Smooth muscle cell (in vitro differentiated cells): Measurements from ENCODE around the gene CRELD2. TPM values are rescaled to one million over a fixed set of nuclear protein-coding genes. Genes with fewer than 3 reads are reported as not detected.

Source experiments
- DNase-seq: peaks from one replicate; lab custom pipeline; 2025; ENCODE audit not compliant: unreplicated experiment; lab: John Stamatoyannopoulos, UW
- H2AFZ ChIP-seq: fragments of 200-600 bp; sonication (generic); 2 replicates; pipeline ENCODE4 v1.6.0; 2016; ENCODE audit warnings: antibody characterized with exemption, low read depth, mild to moderate bottlenecking
- H3F3A ChIP-seq: fragments of 200-600 bp; sonication (generic); 2 replicates; pipeline ENCODE4 v1.6.0; 2017; ENCODE audit warnings: antibody characterized with exemption, low read depth
- H3K27ac ChIP-seq: fragments of 200-600 bp; sonication (generic); 2 replicates; pipeline ENCODE4 v1.5.1; 2016; ENCODE audit warnings: low read depth, mild to moderate bottlenecking
- H3K27me3 ChIP-seq: fragments of 200-600 bp; sonication (generic); 2 replicates; pipeline ENCODE4 v1.6.1; 2016; ENCODE audit warnings: low read depth, mild to moderate bottlenecking
- H3K36me3 ChIP-seq: fragments of 200-600 bp; sonication (generic); 2 replicates; pipeline ENCODE4 v1.5.1; 2016; ENCODE audit warnings: low read depth
- H3K4me1 ChIP-seq: fragments of 200-600 bp; sonication (generic); 2 replicates; pipeline ENCODE4 v1.5.1; 2016; ENCODE audit warnings: low read depth
- H3K4me2 ChIP-seq: fragments of 200-600 bp; sonication (generic); 2 replicates; pipeline ENCODE4 v1.6.0; 2016; ENCODE audit warnings: mild to moderate bottlenecking
- H3K4me3 ChIP-seq: fragments of 200-600 bp; sonication (generic); 2 replicates; pipeline ENCODE4 v1.5.1; 2016; ENCODE audit warnings: mild to moderate bottlenecking
- H3K79me2 ChIP-seq: fragments of 200-600 bp; sonication (generic); 2 replicates; pipeline ENCODE4 v1.6.0; 2016; ENCODE audit warnings: low read depth, mild to moderate bottlenecking
- H3K9ac ChIP-seq: fragments of 200-600 bp; sonication (generic); 2 replicates; pipeline ENCODE4 v1.6.0; 2016; ENCODE audit warnings: low read depth
- H3K9me3 ChIP-seq: fragments of 200-600 bp; sonication (generic); replicated peaks from 2 replicates; pipeline ENCODE4 v1.5.1; 2016; ENCODE audit warnings: low read depth
- H4K20me1 ChIP-seq: fragments of 200-600 bp; sonication (generic); 2 replicates; pipeline ENCODE4 v1.6.0; 2016; ENCODE audit warnings: low read depth
- WGBS: methylation state at CpG from one replicate; pipeline ENCODE4 v1.1.7; 2016; ENCODE audit warnings: low lambda C conversion rate; 5-methylcytosine and 5-hydroxymethylcytosine counted together
- polyA plus RNA-seq: library from polyadenylated mRNA; unstranded; fragments of >200 nt; fragmentation: Nextera tagmentation; extraction: Ambion mirVana; gene quantifications from 2 replicates; pipeline ENCODE4 v1.2.1, GENCODE V29; 2016
- total RNA-seq: library from RNA; depleted of rRNA; stranded (reverse); fragments of >200 nt; gene quantifications from 2 replicates; pipeline ENCODE4 v1.2.3, GENCODE V29; 2014
- TF ChIP-seq, protein P1 (sequence below): fragments of 200-600 bp; sonication (generic); IDR thresholded peaks from 2 replicates; pipeline ENCODE4 v1.5.1; 2017; ENCODE audit warnings: borderline replicate concordance, mild to moderate bottlenecking, antibody characterized with exemption; ENCODE audit not compliant: insufficient read depth, poor library complexity, severe bottlenecking

Gene CRELD2
- total and polyA plus RNA-seq, 2 experiments from 2014 or later: 52.7 to 127 TPM

DNA sequence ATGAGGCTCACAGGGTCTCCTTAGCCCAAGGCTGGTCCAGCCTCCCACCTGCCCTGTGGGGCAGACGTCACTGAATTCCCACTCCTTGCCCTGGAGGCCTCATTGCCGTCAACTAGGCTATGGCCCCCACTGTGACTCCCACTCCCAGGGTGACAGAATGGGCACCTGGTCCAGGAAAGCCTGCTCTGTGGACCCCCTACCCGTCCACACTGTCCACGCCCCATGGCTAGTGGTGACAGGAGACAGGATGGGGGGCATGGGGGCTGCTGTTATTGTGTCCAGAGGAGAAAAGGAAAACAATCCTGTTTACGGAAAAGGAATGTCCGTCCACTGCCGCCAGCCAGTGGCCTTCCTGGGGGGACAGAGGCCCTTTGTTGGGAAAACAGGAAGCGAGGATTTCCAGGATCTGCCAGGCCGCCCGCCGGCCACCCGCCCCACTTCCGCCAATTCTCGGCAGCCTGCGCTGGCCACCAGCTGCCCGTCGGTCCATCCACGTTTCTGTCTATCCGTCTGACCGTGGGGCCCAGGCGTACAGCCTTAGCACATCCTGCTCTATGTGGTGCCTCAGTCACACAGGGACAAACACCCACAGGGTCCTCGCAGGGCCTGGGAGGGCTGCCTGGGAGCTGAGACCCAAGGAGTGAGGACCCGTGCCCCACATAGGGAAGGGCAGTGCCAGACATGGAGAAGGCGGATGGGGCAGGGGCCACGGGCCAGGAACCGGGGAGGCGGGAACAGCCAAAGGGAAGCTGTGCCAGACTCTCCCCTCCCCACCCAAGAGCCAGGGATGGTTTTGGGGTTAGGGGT lies 19.5 kb downstream of the CRELD2 start:
- H4K20me1 ChIP-seq: no peaks in the 10 kb centered on the region
- H3K27ac ChIP-seq: no peak overlapping the region
- WGBS: 64% methylated on average over 27 of the region's 27 CpGs
- H3K79me2 ChIP-seq: no peaks in the 10 kb centered on the region
- no peak overlapping the region for H2AFZ ChIP-seq
- no peaks in the 10 kb centered on the region for H3K27me3 ChIP-seq
- H3F3A ChIP-seq: no peaks in the 10 kb centered on the region
- H3K4me2 ChIP-seq: peak overlapping the region; percentile 48
- TF ChIP-seq, protein P1, sequence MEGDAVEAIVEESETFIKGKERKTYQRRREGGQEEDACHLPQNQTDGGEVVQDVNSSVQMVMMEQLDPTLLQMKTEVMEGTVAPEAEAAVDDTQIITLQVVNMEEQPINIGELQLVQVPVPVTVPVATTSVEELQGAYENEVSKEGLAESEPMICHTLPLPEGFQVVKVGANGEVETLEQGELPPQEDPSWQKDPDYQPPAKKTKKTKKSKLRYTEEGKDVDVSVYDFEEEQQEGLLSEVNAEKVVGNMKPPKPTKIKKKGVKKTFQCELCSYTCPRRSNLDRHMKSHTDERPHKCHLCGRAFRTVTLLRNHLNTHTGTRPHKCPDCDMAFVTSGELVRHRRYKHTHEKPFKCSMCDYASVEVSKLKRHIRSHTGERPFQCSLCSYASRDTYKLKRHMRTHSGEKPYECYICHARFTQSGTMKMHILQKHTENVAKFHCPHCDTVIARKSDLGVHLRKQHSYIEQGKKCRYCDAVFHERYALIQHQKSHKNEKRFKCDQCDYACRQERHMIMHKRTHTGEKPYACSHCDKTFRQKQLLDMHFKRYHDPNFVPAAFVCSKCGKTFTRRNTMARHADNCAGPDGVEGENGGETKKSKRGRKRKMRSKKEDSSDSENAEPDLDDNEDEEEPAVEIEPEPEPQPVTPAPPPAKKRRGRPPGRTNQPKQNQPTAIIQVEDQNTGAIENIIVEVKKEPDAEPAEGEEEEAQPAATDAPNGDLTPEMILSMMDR: no peak
- no peak for DNase-seq
- no peaks in the 10 kb centered on the region for H3K9me3 ChIP-seq
- H3K4me1 ChIP-seq: peaks cover 7% of the 10 kb centered on the region
- no peak overlapping the region for H3K4me3 ChIP-seq
- no peaks in the 10 kb centered on the region for H3K36me3 ChIP-seq
- H3K9ac ChIP-seq: no peak overlapping the region

DNA sequence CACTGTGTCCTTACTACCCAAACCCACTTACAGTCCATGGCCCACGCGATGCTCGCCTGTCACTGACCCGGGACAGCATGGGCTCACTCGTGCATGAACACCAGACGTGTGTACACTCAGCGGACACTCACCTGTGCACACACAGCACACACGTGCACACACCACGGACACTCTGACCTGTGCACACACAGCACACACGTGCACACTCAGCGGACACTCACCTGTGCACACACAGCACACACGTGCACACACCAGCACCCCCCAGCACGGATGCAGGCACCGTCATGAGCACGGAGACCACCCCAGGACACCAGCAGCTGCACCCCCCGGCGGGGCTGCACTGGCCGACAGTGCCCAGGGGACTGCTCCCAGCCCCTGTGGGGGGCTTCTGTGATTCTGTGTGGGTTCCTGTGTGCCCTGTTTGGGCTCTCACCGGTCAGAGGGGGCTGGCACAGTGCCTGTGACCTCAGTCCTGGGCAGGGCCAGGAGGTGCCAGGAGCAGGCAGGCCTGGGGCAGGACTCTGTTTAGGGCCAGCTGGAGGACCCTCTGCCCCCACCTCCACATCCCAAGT lies 20.2 kb downstream of the CRELD2 start:
- DNase-seq: no peak
- WGBS: 94% methylated on average over 19 of the region's 19 CpGs
- H3K4me3 ChIP-seq: no peak overlapping the region

DNA sequence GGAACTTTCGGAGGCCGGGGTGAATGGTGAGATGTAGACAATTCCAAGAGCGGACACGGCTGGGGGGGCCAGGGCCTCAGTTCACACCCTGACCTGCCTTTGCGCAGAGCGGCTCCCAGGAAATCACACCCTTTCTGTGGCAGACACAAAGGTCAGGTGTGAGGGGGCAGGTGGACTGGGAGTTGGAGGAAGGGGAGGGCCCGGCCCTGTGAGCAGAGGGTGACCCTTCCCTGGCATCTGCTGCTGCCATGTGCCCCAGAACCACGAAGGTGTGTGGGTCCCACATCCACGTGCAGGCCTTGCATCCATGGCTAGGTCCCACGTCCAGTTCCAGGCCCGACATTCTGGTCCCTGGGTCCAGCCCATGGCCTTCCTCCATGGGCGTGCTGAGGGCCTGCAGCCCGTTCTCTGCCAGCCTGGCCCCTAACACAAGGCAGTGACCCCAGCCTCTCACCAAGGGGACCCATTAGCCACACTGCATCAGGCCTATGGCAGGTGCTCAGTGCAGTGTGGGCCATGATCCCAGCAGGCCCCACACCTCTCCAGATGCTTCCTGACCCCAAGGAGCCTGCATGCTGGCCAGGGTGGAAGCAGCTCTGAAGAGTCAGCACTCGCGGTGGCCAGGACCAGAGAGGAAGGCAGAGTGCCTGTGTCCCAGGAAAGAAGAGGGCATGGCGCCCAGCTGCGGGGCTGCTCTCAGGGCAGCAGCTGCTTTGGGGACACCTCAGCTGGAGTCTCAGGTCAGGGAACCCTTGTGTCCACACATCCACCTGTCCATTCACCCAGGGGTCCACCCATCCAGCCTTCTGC lies 23.3 kb downstream of the CRELD2 start:
- H3K79me2 ChIP-seq: no peaks in the 10 kb centered on the region
- TF ChIP-seq, protein P1: no peak
- no peak overlapping the region for H3K4me2 ChIP-seq
- no peaks in the 10 kb centered on the region for H3K27me3 ChIP-seq
- no peaks in the 10 kb centered on the region for H3F3A ChIP-seq
- H2AFZ ChIP-seq: no peak overlapping the region
- no peak overlapping the region for H3K4me3 ChIP-seq
- no peaks in the 10 kb centered on the region for H3K9me3 ChIP-seq
- no peak for DNase-seq
- peaks cover 2% of the 10 kb centered on the region for H3K4me1 ChIP-seq
- no peak overlapping the region for H3K27ac ChIP-seq
- H4K20me1 ChIP-seq: no peaks in the 10 kb centered on the region
- no peaks in the 10 kb centered on the region for H3K36me3 ChIP-seq
- 98% methylated on average over 17 of the region's 17 CpGs for WGBS
- no peak overlapping the region for H3K9ac ChIP-seq

More for the DNA sequence above, 20.2 kb downstream of the CRELD2 start:
- no peaks in the 10 kb centered on the region for H4K20me1 ChIP-seq
- no peaks in the 10 kb centered on the region for H3K36me3 ChIP-seq
- no peaks in the 10 kb centered on the region for H3F3A ChIP-seq
- TF ChIP-seq, protein P1: no peak
- no peak overlapping the region for H3K27ac ChIP-seq
- no peak overlapping the region for H3K9ac ChIP-seq
- H2AFZ ChIP-seq: no peak overlapping the region
- H3K79me2 ChIP-seq: no peaks in the 10 kb centered on the region
- no peaks in the 10 kb centered on the region for H3K9me3 ChIP-seq
- peaks cover 7% of the 10 kb centered on the region for H3K4me1 ChIP-seq
- no peaks in the 10 kb centered on the region for H3K27me3 ChIP-seq
- H3K4me2 ChIP-seq: no peak overlapping the region
